Mesenteric fat pad (tissue), 1 donor: ENCODE data around the gene RALGAPA1. TPM values are rescaled to one million over a fixed set of nuclear protein-coding genes. Genes with fewer than 3 reads are reported as not detected.
"Not testable (repeated sequence)": the region's sequence is repeated elsewhere in the genome, so short reads cannot be mapped to it uniquely, and the experiment has no call there.

Experiments
- DNase-seq: peaks from one replicate; pipeline ENCODE4 v3.0.0-alpha.2; 2020; ENCODE audit warnings: low spot score
- total RNA-seq: library from RNA; stranded (reverse); fragmentation: NEBNext Ultra II Directional; extraction: Animal tissue kit (Norgen Biotek cat#: 25700); gene quantifications from one replicate; pipeline ENCODE4 v1.2.1, GENCODE V29; 2021
- donor health status: DM: yes; HTN: yes; CAD: no.

The RALGAPA1 gene
- total RNA-seq, 1 donor from 2014 or later: 50.7 TPM

GRCh38 chr14:35766036-35766699 is 42.9 kb downstream of the RALGAPA1 start:
- no peak for DNase-seq

GRCh38 chr14:35761922-35762321 is 47.2 kb downstream of the RALGAPA1 start:
- no peak for DNase-seq

GRCh38 chr14:35760143-35760542 is 49.0 kb downstream of the RALGAPA1 start:
- no peak for DNase-seq

- DNase-seq: no peak
Measured at GRCh38 chr14:35758523-35759129, 50.5 kb downstream of the RALGAPA1 start.

GRCh38 chr14:35754671-35755070 is 54.4 kb downstream of the RALGAPA1 start:
- no peak for DNase-seq

GRCh38 chr14:35752380-35752779 is 56.7 kb downstream of the RALGAPA1 start:
- no peak for DNase-seq

GRCh38 chr14:35750202-35750904 is 58.7 kb downstream of the RALGAPA1 start:
- DNase-seq: no peak

GRCh38 chr14:35747379-35747778 is 61.7 kb downstream of the RALGAPA1 start:
- DNase-seq: no peak

- no peak for DNase-seq
Measured at GRCh38 chr14:35742442-35742841, 66.7 kb downstream of the RALGAPA1 start.

GRCh38 chr14:35742032-35742371 is 67.1 kb downstream of the RALGAPA1 start:
- DNase-seq: no peak

GRCh38 chr14:35741345-35742031 is 67.6 kb downstream of the RALGAPA1 start:
- no peak for DNase-seq

- no peak for DNase-seq
Measured at GRCh38 chr14:35740215-35740614, 68.9 kb downstream of the RALGAPA1 start.

GRCh38 chr14:35735163-35735562 is 73.9 kb downstream of the RALGAPA1 start:
- DNase-seq: not testable (repeated sequence)

GRCh38 chr14:35733510-35733909 is 75.6 kb downstream of the RALGAPA1 start:
- not testable (repeated sequence) for DNase-seq

- DNase-seq: no peak
Measured at GRCh38 chr14:35730871-35731270, 78.2 kb downstream of the RALGAPA1 start.

- DNase-seq: no peak
Measured at GRCh38 chr14:35727764-35728163, 81.3 kb downstream of the RALGAPA1 start.

- no peak for DNase-seq
Measured at GRCh38 chr14:35725930-35726329, 83.2 kb downstream of the RALGAPA1 start.

- no peak for DNase-seq
Measured at GRCh38 chr14:35715079-35715478, 94.0 kb downstream of the RALGAPA1 start.

- DNase-seq: no peak
Measured at GRCh38 chr14:35712466-35712865, 96.6 kb downstream of the RALGAPA1 start.

GRCh38 chr14:35708062-35708461 is 101.0 kb downstream of the RALGAPA1 start:
- no peak for DNase-seq

- DNase-seq: no peak
Measured at GRCh38 chr14:35705636-35706035, 103.5 kb downstream of the RALGAPA1 start.
